HG03457 (cell line): ENCODE data around the gene PNMA6A.
"Not testable (repeated sequence)": the region's sequence is repeated elsewhere in the genome, so short reads cannot be mapped to it uniquely, and the experiment has no call there.

Source experiments
- ATAC-seq: cut with Tn5 transposase; IDR thresholded peaks from one replicate; pipeline ENCODE4 v1.9.1; 2021; ENCODE audit warnings: moderate number of reproducible peaks; ENCODE audit not compliant: unreplicated experiment

The PNMA6A gene

DNA sequence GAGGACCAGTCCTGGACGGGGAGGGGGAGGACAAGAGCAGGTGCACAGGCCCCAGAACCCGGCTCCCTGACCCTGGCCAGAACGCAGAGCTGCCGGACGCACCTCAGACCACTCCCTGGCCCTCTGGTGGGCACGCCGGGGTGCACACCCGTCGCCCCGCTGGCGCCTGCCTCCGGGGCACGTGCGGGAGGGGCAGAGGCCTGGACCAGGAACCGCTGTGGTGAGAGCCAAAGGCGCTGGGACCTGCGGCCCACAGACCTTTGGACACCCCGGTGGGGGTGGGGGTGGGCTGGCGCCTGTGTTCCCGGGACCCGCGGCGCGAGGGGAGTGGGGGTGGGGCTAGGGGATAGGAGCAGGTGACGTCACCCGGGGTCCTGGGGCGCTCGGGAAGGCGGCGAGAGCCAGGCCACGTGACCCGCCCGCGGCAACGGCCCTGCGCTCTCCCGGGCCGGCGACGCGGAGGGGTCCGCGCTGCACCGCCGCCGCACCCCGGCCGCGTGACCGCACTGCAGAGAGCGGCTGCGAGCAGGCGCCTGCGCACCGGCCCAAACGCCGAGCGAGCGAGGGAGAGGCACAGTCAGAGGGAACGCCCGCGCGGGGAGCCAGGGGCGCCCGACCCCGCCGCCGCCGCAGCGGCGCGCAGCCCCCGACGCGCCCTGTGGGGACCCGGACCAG lies at the start of gene PNMA6A:
Gene PNMA6A (plus strand): TSS at position 546 of the 675 bp plus-strand sequence. CDS start 609 bp downstream, outside the sequence.
- not testable (repeated sequence) for ATAC-seq

DNA sequence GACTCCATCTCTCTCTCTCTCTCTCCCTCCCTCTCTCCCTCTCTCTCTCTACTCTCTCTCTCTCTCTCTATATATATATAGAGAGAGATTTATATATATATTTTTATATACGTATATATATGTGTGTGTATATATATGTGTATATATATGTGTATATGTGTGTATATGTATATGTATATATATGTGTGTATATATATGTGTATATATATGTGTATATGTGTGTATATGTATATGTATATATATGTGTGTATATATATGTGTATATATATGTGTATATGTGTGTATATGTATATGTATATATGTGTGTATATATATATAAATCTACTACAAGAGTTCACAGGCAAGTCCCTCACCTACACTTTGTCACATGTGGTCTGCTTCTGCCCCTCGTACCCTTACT lies 45.8 kb upstream of the PNMA6A start:
- not testable (repeated sequence) for ATAC-seq

DNA sequence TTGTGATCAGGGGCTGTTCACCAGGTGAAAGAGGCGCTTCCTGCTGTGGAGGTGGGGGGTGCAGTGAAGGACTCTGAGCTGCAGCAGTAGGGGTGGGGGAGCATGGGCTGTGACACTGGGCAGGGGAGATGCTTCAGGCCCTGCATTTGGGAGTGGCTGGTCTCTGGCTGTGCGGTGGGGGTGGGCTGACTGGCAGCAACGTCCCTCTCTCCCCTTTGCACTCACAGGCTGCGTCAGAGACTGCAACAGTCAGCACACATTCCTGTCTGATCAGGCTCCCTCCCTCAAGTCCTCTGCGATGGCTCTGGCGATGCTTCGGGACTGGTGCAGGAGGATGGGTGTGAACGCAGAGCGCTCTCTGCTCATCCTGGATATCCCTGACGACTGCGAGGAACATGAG lies 43.8 kb upstream of the PNMA6A start:
- not testable (repeated sequence) for ATAC-seq

DNA sequence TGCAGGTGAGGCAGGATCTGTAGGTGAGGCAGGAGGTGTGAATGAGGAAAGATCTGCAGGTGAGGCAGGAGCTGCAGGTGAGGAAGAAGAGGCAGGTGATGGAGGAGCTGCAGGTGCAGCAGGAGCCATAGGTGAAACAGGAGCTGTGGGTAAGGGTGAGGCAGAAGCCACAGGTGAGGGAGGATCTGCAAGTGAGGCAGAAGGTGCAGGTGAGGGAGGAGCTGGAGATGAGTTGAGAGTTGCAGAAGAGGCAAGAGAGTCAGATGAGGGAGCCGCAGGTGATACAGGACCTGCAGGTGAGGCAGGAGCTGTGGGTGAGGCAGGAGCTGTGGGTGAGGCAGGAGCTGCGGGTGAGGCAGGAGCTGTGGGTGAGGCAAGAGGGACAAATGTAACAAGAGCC lies 43.1 kb upstream of the PNMA6A start:
- no peak for ATAC-seq

DNA sequence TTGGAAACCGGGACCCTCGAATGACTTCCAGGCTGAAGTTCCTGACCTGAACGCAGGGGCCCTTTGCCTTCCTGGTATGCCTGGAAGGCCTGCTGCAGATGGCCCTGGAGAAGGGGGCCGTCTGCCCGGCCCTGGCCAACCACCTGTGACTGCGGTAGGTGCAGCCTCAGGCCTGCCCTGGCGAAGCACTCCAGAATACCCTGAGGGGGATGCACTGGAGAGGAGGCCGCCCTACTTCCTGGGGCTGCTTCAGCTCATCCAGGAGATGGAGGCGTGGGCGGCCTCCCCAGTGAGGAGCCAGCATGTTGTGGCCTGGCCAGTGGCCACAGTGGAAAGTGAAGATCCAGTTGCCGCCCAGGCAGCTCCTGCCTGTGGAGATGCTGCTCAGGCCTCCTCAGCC lies 42.4 kb upstream of the PNMA6A start:
- ATAC-seq: no peak

DNA sequence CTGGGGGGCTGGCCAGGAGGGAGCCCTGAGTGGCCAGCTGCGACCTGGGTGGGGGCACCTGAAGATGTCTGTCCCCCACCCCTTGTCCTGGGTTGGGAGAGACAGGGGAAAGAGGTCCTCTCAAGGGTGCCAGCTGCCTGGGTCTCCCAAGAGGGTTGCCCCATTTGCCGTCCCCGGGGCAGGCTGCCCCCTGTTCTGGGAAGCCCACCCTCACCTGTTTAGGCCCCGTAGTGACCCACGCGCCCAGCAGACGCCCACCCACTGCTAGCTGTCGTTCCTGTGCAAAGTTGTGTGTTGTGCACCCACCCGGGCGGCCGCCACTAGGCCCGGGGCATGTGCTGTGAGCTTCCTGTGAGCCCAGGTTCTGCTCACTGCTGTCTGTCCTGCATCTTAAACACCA lies 41.5 kb upstream of the PNMA6A start:
- ATAC-seq: no peak

DNA sequence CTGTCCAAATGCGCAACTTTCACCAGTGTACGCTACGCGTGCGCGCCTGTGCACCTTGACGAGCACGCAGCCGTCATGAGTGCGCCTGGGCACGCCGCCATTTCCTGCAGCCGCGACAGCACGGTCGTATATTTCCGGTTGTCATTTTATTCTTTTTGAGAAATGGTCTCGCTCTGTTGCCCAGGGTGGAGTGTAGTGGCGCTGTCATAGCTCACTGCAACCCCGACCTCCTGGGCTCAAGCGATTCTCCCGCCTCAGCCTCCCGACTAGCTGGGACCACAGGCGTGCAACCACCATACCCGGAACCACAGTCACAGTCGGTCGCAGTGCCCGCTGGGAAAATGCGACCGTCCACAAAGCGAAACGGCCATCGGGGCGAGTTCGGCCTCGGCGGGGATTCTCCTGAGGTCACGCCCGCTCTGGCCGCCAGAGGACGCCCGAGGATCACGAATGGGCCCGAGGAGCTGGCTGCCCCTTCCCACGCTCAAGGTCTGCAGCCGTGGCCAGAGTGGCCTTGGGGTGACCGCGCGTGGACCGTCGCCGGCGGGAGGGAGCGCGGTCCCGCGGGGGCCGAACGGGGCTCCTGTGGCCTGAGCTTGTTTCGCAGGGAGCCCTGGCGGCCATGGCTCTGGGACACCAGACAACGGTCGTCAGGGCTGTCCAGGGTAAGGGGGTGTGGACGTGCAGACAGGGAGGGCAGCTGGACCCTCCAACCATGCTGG lies 39.7 kb upstream of the PNMA6A start:
- ATAC-seq: no peak

DNA sequence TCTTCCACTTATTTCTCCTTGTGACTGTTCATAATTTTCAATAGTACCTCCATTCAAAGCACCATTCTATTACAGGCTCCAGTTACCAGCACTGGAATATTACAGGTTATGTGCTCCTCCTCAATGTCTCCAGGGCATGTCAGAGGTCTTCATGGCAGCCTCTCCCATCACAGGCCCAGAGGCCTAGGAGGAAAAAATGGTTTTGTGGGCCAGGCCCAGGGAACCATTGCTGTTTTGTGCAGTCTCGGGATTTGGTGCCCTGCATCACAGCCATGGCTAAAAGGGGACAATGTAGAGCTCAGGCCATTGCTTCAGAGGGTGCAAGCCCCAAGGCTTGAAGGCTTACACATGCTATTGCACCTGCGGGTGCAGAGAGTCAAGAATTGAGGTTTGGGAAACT lies 23.2 kb upstream of the PNMA6A start:
- ATAC-seq: no peak

DNA sequence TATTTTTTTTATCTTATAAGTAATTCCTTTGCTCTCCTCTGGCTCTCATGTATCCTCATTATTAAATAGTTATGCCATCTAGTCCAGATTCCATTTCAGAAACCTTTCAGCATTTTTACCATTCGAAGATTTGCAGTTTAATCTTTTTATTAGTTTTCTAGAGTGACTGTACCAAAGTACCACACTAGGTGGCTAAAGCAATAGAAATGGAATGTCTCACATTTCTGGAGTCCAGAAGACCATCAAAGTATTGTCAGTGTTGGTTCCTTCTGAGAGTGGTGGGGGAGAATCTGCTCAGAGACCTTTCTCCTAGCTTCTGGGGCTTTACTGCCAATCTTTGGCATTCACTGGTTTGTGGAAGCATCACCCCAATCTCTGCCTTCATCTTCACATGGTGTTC lies 19.7 kb upstream of the PNMA6A start:
- no peak for ATAC-seq

DNA sequence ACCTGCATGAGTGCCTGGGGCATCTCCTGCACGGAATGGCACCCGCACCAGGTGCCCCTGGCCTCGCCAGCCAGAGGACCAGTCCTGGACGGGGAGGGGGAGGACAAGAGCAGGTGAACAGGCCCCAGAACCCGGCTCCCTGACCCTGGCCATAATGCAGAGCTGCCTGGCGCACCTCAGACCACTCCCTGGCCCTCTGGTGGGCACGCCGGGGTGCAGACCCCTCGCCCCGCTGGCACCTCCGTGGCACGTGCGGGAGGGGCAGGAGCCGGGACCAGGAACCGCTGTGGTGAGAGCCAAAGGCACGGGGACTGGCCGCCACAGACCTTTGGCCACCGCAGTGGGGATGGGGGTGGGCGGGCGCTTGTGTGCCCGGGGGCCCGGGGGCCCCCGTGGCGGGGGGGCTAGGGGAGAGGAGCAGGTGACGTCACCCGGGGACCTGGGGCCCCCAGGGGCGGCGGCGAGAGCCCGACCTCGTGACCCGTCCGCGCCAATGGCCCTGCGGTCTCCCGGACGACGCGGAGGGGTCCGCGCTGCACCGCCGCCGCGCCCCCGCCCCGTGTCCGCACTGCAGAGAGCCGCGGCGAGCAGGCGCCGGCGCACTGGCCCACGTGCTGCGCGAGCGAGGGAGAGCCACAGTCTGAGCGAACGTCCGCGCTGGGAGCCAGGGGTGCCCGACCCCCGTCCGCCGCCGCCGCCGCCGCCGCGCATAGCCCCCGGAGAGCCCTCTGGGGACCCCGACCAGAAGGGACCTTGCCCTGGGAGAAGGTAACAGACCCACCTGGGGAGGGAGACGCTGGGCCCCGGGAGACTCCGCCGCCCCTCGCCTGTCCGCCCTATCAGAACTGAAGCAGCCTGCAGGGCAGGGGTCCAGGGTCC lies 16.1 kb upstream of the PNMA6A start, which contains the start of gene PNMA3:
Gene PNMA3 (plus strand): TSS at position 600 of the 879 bp plus-strand sequence. CDS start 586 bp downstream, outside the sequence.
- no peak for ATAC-seq

DNA sequence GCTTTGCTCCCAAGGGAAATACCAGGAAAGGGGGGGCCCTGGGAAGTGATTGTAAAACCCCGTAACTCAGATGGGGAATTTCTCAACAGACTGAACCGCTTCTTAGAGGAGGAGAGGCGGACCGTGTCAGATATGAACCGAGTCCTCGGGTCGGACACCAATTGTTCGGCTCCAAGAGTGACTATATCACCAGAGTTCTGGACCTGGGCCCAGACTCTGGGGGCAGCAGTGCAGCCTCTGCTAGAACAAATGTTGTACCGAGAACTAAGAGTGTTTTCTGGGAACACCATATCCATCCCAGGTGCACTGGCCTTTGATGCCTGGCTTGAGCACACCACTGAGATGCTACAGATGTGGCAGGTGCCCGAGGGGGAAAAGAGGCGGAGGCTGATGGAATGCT lies 15.0 kb upstream of the PNMA6A start:
- ATAC-seq: no peak

DNA sequence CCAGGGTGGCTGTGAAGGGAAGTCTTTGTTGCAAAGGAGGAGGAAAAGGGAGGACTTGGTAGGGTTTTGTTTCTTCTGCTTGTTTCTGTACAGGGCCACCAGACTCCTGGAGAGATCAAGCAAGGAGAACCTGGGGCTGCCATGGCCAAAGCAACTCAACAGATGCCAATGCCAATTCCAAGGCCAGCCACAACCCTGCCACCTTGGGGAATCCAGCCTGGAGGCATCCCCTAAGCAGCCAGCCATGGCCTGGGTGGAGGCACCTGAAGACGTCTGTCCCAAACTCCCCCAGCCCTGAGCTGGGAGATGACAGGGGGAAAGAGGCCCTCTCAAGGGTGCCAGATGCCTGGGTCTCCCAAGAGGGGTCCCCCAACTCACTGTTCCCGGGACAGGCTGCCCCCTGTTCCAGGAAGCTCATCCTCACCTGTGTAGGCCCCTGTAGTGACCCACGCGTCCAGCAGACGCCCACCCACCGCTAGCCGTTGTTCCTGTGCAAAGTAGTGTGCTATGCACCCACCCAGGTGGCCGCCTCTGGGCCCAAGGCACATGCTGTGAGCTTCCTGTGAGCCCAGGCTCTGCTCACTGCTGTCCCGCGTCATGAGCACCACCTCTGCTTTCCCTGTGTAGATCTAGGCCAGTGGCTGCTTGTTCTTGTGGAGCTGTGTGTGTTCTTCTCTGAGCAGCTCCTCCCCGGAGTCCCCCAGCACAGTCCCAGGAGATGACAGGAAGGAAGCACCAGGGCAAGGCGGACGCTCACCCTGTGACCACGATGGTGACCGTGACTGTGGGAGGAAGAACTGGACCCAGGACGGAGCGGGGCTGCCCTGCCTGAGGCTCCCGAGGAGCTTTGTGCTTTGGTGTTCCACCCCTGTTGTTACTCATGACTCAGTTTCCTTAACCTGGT lies 12.8 kb upstream of the PNMA6A start:
- no peak for ATAC-seq

DNA sequence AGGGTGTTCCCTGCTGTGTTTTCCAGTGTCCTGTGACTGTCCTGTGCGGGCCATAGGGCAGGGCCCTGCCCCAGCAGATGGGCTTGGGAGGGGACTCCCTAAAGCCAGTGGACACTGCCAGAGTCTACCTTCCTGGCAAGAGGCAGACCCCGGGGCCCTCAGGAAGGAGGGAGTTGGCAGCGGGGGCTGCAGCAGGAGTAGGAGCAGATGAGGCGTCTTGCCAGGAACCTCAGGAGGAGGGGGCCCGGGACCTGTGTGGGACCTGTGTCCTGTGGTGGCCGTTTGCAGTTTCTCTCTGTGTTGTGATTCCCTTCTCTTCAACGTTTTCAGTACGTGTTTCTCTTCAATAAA lies 12.2 kb upstream of the PNMA6A start:
- no peak for ATAC-seq

DNA sequence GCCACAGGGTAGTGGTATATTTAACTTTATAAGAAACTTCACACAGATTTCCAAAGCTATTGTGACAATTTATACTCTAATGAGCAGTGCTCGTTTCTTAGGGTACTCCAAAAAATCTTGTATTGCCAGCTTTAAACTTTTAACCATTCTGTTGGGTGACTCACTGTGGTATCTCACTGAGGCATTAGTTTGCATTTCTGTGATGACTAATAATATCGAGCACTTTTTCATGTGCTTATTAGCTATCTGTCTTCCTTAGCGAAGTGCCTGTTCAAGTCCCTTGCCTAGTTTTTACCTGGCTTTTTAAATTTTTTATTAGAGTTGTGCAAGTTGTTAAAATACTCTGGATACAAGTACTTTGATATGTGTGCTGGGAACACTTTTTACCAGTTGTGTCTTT lies 10.5 kb upstream of the PNMA6A start:
- ATAC-seq: no peak

DNA sequence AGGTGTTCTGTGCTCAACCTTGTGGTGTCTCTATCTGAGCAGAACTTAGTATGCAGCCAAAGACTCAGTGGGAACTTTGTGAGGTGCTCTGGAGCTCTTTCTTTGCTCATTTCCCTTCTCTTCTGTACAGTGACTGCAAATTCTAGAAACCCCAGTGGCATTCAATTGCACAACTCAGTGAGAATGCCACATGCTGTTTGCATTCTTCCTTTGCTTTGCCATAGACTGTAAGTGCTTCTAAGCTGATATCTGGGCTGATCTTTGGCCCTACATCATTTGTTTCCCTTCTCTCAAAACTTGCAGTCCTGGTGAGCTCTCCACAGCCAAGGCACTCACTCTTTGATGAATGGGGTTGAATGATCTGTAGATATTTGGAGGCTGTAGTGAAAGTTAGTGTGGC lies 8.9 kb upstream of the PNMA6A start:
- no peak for ATAC-seq

DNA sequence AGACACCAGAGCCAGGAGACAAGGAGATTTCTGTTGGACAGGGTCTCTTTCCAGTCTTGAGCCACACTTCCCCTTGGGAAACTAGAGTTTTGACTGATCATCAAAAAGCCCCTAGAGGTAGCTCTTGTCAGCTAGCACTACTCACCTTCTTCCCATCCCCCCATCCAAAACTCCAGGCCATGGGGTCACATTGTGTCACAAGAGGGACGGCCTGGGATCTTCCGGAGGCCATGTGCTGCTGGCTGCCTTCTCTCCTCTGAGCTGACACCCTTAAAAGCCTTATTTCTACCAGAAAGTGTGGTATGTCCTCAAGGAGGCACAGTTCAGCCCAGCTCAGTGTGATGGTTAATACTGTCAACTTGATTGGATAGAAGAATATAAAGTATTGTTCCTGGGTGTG lies 8.2 kb upstream of the PNMA6A start:
- ATAC-seq: no peak

DNA sequence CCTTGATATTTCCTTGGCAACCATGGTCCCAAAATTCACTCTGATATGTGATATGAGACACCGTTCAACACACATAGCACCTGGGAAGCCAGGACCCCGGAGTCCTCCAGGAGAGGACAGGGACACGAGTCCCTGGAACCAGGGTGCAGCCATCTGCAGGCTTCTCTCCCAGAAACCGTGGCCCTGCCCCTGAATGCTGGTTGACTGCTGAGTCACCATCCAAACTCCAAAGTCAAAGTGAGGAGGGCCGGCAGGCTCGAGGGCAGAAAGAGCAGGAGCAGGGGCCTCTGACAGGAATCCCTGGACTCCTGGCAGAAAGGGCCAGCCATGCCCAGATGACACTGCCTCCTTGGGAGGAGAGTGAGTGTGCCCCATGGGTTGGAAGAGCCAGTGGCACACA lies 6.9 kb upstream of the PNMA6A start:
- ATAC-seq: no peak

DNA sequence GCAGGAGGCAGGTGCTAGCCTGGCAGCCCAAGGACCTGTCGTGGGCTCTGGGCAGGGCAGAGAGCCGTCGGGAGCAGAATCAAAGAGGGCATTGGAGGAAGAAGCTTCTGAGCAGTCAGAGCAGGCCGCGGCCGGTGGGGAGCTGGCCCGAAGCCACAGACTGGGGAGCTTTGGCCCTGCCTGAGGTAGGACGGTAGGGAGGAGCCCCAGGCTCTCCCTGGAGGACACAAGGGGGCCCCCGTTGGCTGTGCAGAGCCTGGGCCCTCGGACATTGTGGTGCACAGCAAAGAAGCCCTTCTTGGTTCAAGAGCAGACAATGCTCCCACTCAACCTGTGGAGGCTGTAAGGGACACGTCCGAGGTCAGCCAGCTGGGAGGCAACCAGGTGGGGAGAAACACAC lies 5.9 kb upstream of the PNMA6A start:
- ATAC-seq: not testable (repeated sequence)

DNA sequence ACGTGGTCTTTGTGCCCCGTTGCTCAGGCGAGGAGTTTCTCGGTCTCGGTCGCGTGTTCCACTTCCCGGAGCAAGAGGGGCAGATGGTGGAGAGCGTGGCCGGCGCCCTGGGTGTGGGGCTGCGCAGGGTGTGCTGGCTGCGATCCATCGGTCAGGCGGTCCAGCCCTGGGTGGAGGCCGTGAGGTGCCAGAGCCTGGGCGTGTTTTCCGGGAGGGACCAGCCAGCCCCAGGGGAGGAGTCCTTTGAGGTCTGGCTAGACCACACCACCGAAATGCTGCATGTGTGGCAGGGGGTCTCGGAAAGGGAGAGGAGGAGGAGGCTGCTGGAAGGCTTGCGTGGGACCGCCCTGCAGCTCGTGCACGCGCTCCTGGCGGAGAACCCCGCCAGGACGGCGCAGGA lies 1.1 kb downstream of the PNMA6A start:
- not testable (repeated sequence) for ATAC-seq

DNA sequence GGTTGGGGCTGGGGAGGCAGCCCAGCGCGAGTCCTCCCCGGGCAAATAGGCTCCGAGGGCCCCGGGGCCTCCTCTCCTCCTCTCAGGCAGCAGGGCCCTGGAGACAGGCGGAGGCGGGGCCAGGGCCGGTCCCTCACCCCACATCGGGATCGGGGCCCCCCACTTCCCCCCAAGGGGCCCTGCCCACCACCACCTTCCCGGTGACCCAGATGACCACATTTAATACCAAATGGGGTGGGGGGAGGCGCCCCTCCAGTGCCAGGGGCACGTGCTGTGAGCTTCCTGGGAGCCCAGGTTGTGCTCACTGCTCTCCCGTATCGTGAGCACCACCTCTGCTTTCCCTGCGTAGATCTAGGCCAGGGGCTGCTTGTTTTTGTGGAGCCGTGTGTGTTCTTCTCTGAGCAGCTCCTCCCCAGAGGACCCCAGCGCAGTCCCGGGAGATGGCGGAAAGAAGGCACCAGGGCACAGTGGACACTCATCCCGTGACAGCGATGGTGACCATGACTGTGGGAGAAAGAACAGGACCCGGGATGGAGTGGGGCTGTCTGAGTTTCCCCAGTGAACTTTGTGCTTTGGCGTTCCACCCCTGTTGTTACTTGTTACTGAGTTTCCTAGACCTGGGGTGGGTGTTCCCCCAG lies 2.1 kb downstream of the PNMA6A start:
- no peak for ATAC-seq
